ENCODE measurements around the gene TNFRSF12A.
A peak's percentile ranks its signal among the peaks of the same experiment; 100 is the strongest.

DNA sequence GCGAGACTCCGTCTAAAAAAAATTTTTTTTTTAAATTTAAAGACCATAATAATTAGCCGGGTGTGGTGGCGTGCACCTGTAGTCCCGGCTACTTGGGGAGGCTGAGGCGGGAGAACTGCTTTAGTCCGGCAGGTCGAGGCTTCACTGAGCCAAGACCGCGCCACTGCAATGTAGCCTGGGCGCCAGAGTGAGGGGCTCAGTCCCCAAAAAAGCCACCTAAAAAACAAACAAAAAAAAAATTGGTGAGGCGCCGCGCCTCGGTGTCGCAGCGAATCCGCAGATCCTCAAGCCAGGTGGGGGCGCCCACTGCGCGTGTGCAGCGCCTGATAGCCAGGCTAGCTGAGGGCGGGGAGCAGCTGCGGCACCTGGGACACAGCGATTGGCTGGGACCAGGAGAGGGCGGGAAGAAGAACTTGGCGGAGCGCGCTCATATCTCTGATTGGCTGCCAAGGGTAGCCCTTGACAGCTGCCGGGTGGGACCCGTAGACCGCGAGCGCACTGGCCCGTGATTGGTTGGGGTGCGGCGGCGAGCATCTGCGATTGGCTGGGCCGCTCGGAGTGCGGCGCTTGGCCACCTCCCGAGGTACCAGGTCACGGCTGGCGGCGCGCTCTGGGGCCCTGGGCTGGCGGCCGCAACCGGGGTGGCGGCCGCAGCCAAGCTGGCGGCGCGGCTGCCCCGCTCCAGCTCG, 16.4 kb upstream of the TNFRSF12A start:
- TF ChIP-seq CTCF (IDR thresholded peaks at IDR 0.05) (peak; percentile 51 to 86 (median 62)), POLR2A (IDR thresholded peaks at IDR 0.05) (peak; percentile 69 to 86)

All from Peyer's patch (tissue), 4 donors.